H9 (cell line): ENCODE results near the gene CTAGE4. TPM values are rescaled to one million over a fixed set of nuclear protein-coding genes. Genes with fewer than 3 reads are reported as not detected.

Source experiments
- DNase-seq: peaks from one replicate; pipeline ENCODE4 v3.0.0-alpha.2; 2017
- H2AFZ ChIP-seq: one replicate; pipeline ENCODE4 v1.6.1; 2013; ENCODE audit warnings: mild to moderate bottlenecking, low read length, control low read depth, moderate library complexity
- H2AK5ac ChIP-seq: 2 replicates; pipeline ENCODE4 v1.6.1; 2013; ENCODE audit warnings: low read length, control low read depth, mixed read lengths; ENCODE audit not compliant: insufficient read length
- H2BK120ac ChIP-seq: one replicate; pipeline ENCODE4 v1.6.1; 2013; ENCODE audit warnings: low read depth, mild to moderate bottlenecking, low read length, control low read depth, inconsistent platforms; ENCODE audit not compliant: poor library complexity, severe bottlenecking
- H2BK12ac ChIP-seq: 2 replicates; pipeline ENCODE4 v1.6.1; 2013; ENCODE audit warnings: low read length, control low read depth, mixed read lengths, low read depth; ENCODE audit not compliant: insufficient read length
- H2BK15ac ChIP-seq: 2 replicates; pipeline ENCODE4 v1.6.1; 2013; ENCODE audit warnings: low read depth, low read length, control low read depth
- H2BK20ac ChIP-seq: one replicate; pipeline ENCODE4 v1.6.1; 2013; ENCODE audit warnings: low read depth, mild to moderate bottlenecking, low read length, control low read depth, inconsistent platforms; ENCODE audit not compliant: poor library complexity, severe bottlenecking
- H2BK5ac ChIP-seq: 2 replicates; pipeline ENCODE4 v1.6.1; 2013; ENCODE audit warnings: low read length, control low read depth, mixed read lengths; ENCODE audit not compliant: insufficient read length
- H3K14ac ChIP-seq: 2 replicates; pipeline ENCODE4 v1.6.1; 2013; ENCODE audit warnings: low read length, control low read depth; ENCODE audit not compliant: insufficient read depth
- H3K18ac ChIP-seq: 2 replicates; pipeline ENCODE4 v1.6.1; 2013; ENCODE audit warnings: low read depth, mild to moderate bottlenecking, mixed read lengths, low read length, control low read depth; ENCODE audit not compliant: insufficient read length
- H3K23ac ChIP-seq: 2 replicates; pipeline ENCODE4 v1.6.1; 2013; ENCODE audit warnings: low read length, control low read depth, mixed read lengths, low read depth; ENCODE audit not compliant: insufficient read length
- H3K23me2 ChIP-seq: 2 replicates; pipeline ENCODE4 v1.6.1; 2013; ENCODE audit warnings: low read depth, mild to moderate bottlenecking, mixed read lengths, low read length, control low read depth; ENCODE audit not compliant: insufficient read length, poor library complexity, severe bottlenecking
- H3K27ac ChIP-seq: 2 replicates; pipeline ENCODE4 v1.5.1; 2013; ENCODE audit warnings: low read length, control low read depth, mixed read lengths, low read depth; ENCODE audit not compliant: insufficient read length
- H3K27me3 ChIP-seq: 2 replicates; pipeline ENCODE4 v1.6.1; 2013; ENCODE audit warnings: low read length, control low read depth, inconsistent platforms; ENCODE audit not compliant: insufficient read depth
- H3K4ac ChIP-seq: 2 replicates; pipeline ENCODE4 v1.6.1; 2013; ENCODE audit warnings: low read depth, mild to moderate bottlenecking, control low read depth, inconsistent platforms, low read length, moderate library complexity
- H3K4me1 ChIP-seq: 2 replicates; pipeline ENCODE4 v1.6.1; 2013; ENCODE audit warnings: low read length, control low read depth, inconsistent platforms; ENCODE audit not compliant: insufficient read depth
- H3K4me2 ChIP-seq: 2 replicates; pipeline ENCODE4 v1.6.1; 2013; ENCODE audit warnings: low read length, control low read depth, mixed read lengths; ENCODE audit not compliant: insufficient read length, insufficient read depth
- H3K56ac ChIP-seq: 2 replicates; pipeline ENCODE4 v1.6.1; 2013; ENCODE audit warnings: low read depth, mild to moderate bottlenecking, mixed read lengths, low read length, control low read depth; ENCODE audit not compliant: insufficient read length
- H3K79me1 ChIP-seq: 2 replicates; pipeline ENCODE4 v1.6.1; 2013; ENCODE audit warnings: low read depth, mild to moderate bottlenecking, moderate library complexity, low read length, control low read depth, inconsistent platforms; ENCODE audit not compliant: insufficient read depth, poor library complexity, severe bottlenecking
- H3K79me2 ChIP-seq: 2 replicates; pipeline ENCODE4 v1.6.1; 2013; ENCODE audit warnings: low read length, control low read depth, inconsistent platforms; ENCODE audit not compliant: insufficient read depth
- H3K9ac ChIP-seq: 2 replicates; pipeline ENCODE4 v1.6.1; 2013; ENCODE audit warnings: low read length, control low read depth, mixed read lengths; ENCODE audit not compliant: insufficient read length; ENCODE audit errors: extremely low read depth
- H3K9me3 ChIP-seq: one replicate; pipeline ENCODE4 v1.6.1; 2013; ENCODE audit warnings: low read depth, low read length, inconsistent platforms; ENCODE audit not compliant: control insufficient read depth
- H3T11ph ChIP-seq: one replicate; pipeline ENCODE4 v1.6.1; 2013; ENCODE audit warnings: mild to moderate bottlenecking, low read length, control low read depth, inconsistent platforms
- H4K20me1 ChIP-seq: one replicate; pipeline ENCODE4 v1.6.1; 2013; ENCODE audit not compliant: control insufficient read depth, insufficient read length, insufficient read depth
- H4K5ac ChIP-seq: 2 replicates; pipeline ENCODE4 v1.6.1; 2013; ENCODE audit warnings: low read depth, mild to moderate bottlenecking, mixed read lengths, low read length, control low read depth; ENCODE audit not compliant: insufficient read length
- H4K8ac ChIP-seq: replicated peaks from 2 replicates; pipeline ENCODE4 v1.6.1; 2013; ENCODE audit warnings: low read length, control low read depth, mixed read lengths, low read depth; ENCODE audit not compliant: insufficient read length
- H4K91ac ChIP-seq: 2 replicates; pipeline ENCODE4 v1.6.1; 2013; ENCODE audit warnings: low read depth, mild to moderate bottlenecking, moderate library complexity, mixed read lengths, low read length, control low read depth; ENCODE audit not compliant: insufficient read length
- H3K27ac Mint-ChIP-seq, 3 experiments: 2 replicates in 2 of 3; 3 replicates in 1 of 3; pipeline ENCODE4 v1.8.0; 2020 to 2021; ENCODE audit warnings: mixed read lengths in 3 of 3, mild to moderate bottlenecking in 1 of 3, moderate library complexity in 1 of 3
- H3K27me3 Mint-ChIP-seq: 2 replicates; pipeline ENCODE4 v1.8.0; 2021; ENCODE audit warnings: low read depth, mild to moderate bottlenecking, moderate library complexity, mixed read lengths
- H3K36me3 Mint-ChIP-seq, 3 experiments: 2 replicates in 2 of 3; 3 replicates in 1 of 3; pipeline ENCODE4 v1.8.0; 2020 to 2021; ENCODE audit warnings: low read depth in 3 of 3, mixed read lengths in 3 of 3; ENCODE audit not compliant: insufficient read depth in 1 of 3
- H3K4me1 Mint-ChIP-seq, 2 experiments: 2 replicates each; pipeline ENCODE4 v1.8.0; 2020; ENCODE audit warnings: mixed read lengths in 2 of 2
- H3K4me3 Mint-ChIP-seq, 2 experiments: 2 replicates in 1 of 2; 3 replicates in 1 of 2; pipeline ENCODE4 v1.8.0; 2020 to 2021; ENCODE audit warnings: mild to moderate bottlenecking in 2 of 2, mixed read lengths in 2 of 2, moderate library complexity in 1 of 2
- H3K9me3 Mint-ChIP-seq, 2 experiments: 2 replicates in 1 of 2; 3 replicates in 1 of 2; pipeline ENCODE4 v1.8.0; 2020; ENCODE audit warnings: mild to moderate bottlenecking in 2 of 2, mixed read lengths in 2 of 2, moderate library complexity in 1 of 2
- CTCF ChIP-seq: fragments of 200-600 bp; sonication (generic); conservative IDR thresholded peaks from 3 replicates; pipeline ENCODE4 v1.8.0; 2021; ENCODE audit warnings: antibody characterized with exemption, mild to moderate bottlenecking
- WGBS: extraction: QIAGEN DNeasy Blood & Tissue Kit; methylation state at CpG from one replicate; pipeline ENCODE4 v1.1.7; 2013; ENCODE audit warnings: missing lambda C conversion rate, low lambda C conversion rate, mixed read lengths; ENCODE audit not compliant: insufficient read length; ENCODE audit errors: extremely low coverage; 5-methylcytosine and 5-hydroxymethylcytosine counted together
- total RNA-seq: library from RNA; stranded (reverse); gene quantifications from 2 replicates; pipeline ENCODE4 v1.2.1, GENCODE V29; 2021

Gene CTAGE4
- total RNA-seq, 1 experiment from 2014 or later: 6.2 TPM

GRCh38 chr7:144142187-144142586 is 41.1 kb upstream of the CTAGE4 start:
- Histone ChIP-seq H3K14ac (no peak overlapping the region), H2AFZ (no peak overlapping the region), H3K23ac (no peak overlapping the region), H3K9ac (no peak overlapping the region), H2BK20ac (no peak overlapping the region), H3K4me2 (no peak overlapping the region), H4K5ac (no peak overlapping the region), H3K23me2 (no peaks in the 10 kb centered on the region), H2BK15ac (no peak overlapping the region), H3K79me2 (no peaks in the 10 kb centered on the region), H3K4me1 (no peaks in the 10 kb centered on the region), H2BK5ac (no peak overlapping the region), H4K91ac (no peak overlapping the region), H3K9me3 (no peaks in the 10 kb centered on the region), H2BK120ac (no peak overlapping the region), H3K27me3 (no peaks in the 10 kb centered on the region), H3K18ac (no peak overlapping the region), H3K4ac (no peak overlapping the region), H4K8ac (no peak overlapping the region), H2AK5ac (no peak overlapping the region), H3K79me1 (no peaks in the 10 kb centered on the region), H3K56ac (no peak overlapping the region), H2BK12ac (no peak overlapping the region), H3K27ac (no peak overlapping the region), H4K20me1 (no peaks in the 10 kb centered on the region), H3T11ph (no peak overlapping the region)
- no peak for DNase-seq
- H3K4me3 Mint-ChIP-seq: no peak overlapping the region
- WGBS: no CpG with 5 or more reads among the region's 3 CpGs
- H3K36me3 Mint-ChIP-seq: peaks cover 0 to 4% (median 0%) of the 10 kb centered on the region in 3 experiments; a peak in 1 of 7 replicates
- H3K9me3 Mint-ChIP-seq: peaks cover 2 to 14% of the 10 kb centered on the region in 2 experiments; a peak in 4 of 5 replicates
- no peaks in the 10 kb centered on the region for H3K4me1 Mint-ChIP-seq
- no peaks in the 10 kb centered on the region for H3K27me3 Mint-ChIP-seq
- H3K27ac Mint-ChIP-seq: no peak overlapping the region
- TF ChIP-seq CTCF: no peak
